Gastrocnemius medialis (tissue), 4 donors: ENCODE measurements around the gene DNAH2.

Source experiments
- POLR2A ChIP-seq, 2 donors: fragments of 450-650 bp; IDR thresholded peaks; one replicate each; pipeline ENCODE4 v1.6.1; 2017; ENCODE audit warnings: antibody characterized with exemption in 2 of 2, mild to moderate bottlenecking in 2 of 2, moderate library complexity in 2 of 2
- TF ChIP-seq, protein P1 (sequence below), 5 experiments: fragments of 450-650 bp in 3 of 5; fragments of 200-600 bp in 2 of 5; sonication (generic) in 2 of 5; IDR thresholded peaks in 4 of 5; conservative IDR thresholded peaks in 1 of 5; 1 replicate in 4 of 5; 2 replicates in 1 of 5; pipeline ENCODE4 v1.5.1; 2016 to 2019; ENCODE audit warnings: antibody characterized with exemption in 5 of 5, mild to moderate bottlenecking in 3 of 5, moderate library complexity in 3 of 5

DNA sequence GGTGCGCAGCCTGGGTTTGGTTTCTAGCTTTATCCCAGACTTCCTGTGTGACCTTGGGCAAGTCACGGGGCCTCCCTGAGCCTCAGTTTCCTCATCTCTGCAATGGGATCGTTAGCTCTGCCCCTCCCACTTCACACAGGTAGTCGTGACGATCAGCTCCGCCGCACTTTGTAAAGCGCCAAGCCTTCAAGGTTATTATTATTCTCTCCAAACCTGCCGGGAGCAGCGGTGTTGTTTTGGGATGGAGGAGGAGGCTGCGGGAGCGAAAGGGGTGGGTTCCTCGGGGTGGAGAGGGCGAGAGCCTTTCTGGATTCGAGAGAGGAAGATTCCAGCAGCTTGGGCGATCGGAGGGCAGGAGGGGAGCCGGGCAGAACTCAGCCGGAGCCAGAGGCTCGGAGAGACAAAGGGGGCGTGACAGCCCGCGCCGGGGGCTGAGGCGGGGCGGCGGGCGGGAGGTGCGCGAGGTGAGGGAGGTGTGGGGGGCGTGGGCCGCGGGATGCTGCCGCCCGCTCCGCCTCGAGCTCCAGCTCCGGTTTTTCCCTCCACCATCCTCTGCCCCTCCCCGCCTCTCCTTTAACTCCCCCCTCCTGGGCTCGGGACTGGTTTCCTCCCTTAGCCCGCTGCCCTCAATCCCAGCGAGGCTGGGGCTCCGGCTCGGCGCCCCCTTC lies 12.8 kb upstream of the DNAH2 start, which contains the start of gene EFNB3:
- TF ChIP-seq POLR2A (IDR thresholded peaks at IDR 0.05): no peak
- TF ChIP-seq, protein P1, sequence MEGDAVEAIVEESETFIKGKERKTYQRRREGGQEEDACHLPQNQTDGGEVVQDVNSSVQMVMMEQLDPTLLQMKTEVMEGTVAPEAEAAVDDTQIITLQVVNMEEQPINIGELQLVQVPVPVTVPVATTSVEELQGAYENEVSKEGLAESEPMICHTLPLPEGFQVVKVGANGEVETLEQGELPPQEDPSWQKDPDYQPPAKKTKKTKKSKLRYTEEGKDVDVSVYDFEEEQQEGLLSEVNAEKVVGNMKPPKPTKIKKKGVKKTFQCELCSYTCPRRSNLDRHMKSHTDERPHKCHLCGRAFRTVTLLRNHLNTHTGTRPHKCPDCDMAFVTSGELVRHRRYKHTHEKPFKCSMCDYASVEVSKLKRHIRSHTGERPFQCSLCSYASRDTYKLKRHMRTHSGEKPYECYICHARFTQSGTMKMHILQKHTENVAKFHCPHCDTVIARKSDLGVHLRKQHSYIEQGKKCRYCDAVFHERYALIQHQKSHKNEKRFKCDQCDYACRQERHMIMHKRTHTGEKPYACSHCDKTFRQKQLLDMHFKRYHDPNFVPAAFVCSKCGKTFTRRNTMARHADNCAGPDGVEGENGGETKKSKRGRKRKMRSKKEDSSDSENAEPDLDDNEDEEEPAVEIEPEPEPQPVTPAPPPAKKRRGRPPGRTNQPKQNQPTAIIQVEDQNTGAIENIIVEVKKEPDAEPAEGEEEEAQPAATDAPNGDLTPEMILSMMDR (IDR thresholded peaks at IDR 0.05 in 4 of 5, conservative IDR thresholded peaks at IDR 0.05 in 1 of 5): no peak
